ENCODE data around the gene TMCO4.

DNA sequence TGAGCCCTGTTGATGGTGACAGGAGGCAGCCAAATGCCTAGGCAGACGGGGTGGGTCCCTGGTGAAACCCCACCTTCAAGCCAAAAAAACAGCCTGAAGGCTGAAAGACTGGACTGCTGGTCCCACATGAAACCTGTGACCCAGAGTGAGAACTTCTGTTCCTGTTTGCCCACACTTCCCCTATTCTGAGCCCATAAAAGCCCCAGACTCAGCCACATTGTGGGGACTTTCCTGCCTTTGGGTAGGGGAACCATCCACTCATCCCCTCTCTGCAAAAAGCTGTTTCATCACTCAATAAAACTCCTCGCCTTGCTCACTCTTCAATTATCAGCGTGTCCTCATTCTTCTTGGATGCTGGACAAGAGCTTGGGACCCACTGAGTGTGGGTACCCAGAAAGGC, 109.9 kb downstream of the TMCO4 start:
- TF ChIP-seq, protein P1, sequence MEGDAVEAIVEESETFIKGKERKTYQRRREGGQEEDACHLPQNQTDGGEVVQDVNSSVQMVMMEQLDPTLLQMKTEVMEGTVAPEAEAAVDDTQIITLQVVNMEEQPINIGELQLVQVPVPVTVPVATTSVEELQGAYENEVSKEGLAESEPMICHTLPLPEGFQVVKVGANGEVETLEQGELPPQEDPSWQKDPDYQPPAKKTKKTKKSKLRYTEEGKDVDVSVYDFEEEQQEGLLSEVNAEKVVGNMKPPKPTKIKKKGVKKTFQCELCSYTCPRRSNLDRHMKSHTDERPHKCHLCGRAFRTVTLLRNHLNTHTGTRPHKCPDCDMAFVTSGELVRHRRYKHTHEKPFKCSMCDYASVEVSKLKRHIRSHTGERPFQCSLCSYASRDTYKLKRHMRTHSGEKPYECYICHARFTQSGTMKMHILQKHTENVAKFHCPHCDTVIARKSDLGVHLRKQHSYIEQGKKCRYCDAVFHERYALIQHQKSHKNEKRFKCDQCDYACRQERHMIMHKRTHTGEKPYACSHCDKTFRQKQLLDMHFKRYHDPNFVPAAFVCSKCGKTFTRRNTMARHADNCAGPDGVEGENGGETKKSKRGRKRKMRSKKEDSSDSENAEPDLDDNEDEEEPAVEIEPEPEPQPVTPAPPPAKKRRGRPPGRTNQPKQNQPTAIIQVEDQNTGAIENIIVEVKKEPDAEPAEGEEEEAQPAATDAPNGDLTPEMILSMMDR (IDR thresholded peaks at IDR 0.05) = no peak
- no peak for TF ChIP-seq POLR2A (IDR thresholded peaks at IDR 0.05)
